Karpas-422 (cell line): ENCODE results near the gene TMEM138. TPM values are rescaled to one million over a fixed set of nuclear protein-coding genes. Genes with fewer than 3 reads are reported as not detected.

Source experiments
- DNase-seq: peaks from one replicate; pipeline ENCODE4 v3.0.0-alpha.2; 2015
- H2AFZ ChIP-seq: fragments of 200-600 bp; sonication (generic); 2 replicates; pipeline ENCODE4 v1.6.1; 2014; ENCODE audit warnings: antibody characterized with exemption, low read length, mixed read lengths
- H3K27ac ChIP-seq: fragments of 200-600 bp; sonication (generic); 2 replicates; pipeline ENCODE4 v1.5.1; 2014; ENCODE audit warnings: mild to moderate bottlenecking, low read length, moderate library complexity
- H3K27me3 ChIP-seq: fragments of 200-600 bp; sonication (generic); 2 replicates; pipeline ENCODE4 v1.6.1; 2014; ENCODE audit warnings: low read length, mixed read lengths
- H3K36me3 ChIP-seq: fragments of 200-600 bp; sonication (generic); 2 replicates; pipeline ENCODE4 v1.6.1; 2014; ENCODE audit warnings: low read length, mixed read lengths; ENCODE audit not compliant: insufficient read depth
- H3K4me1 ChIP-seq: fragments of 200-600 bp; sonication (generic); 2 replicates; pipeline ENCODE4 v1.6.1; 2014; ENCODE audit warnings: mild to moderate bottlenecking, low read length, mixed read lengths
- H3K4me2 ChIP-seq: fragments of 200-600 bp; sonication (generic); 2 replicates; pipeline ENCODE4 v1.6.1; 2014; ENCODE audit warnings: low read length, low read depth, mild to moderate bottlenecking; ENCODE audit not compliant: poor library complexity, severe bottlenecking
- H3K4me3 ChIP-seq: fragments of 200-600 bp; sonication (generic); 2 replicates; pipeline ENCODE4 v1.5.1; 2014; ENCODE audit warnings: mild to moderate bottlenecking, antibody characterized with exemption, low read length, mixed read lengths
- H3K79me2 ChIP-seq: fragments of 200-600 bp; sonication (generic); 2 replicates; pipeline ENCODE4 v1.6.1; 2014; ENCODE audit warnings: mild to moderate bottlenecking, low read length, mixed read lengths
- H3K9ac ChIP-seq: fragments of 200-600 bp; sonication (generic); 2 replicates; pipeline ENCODE4 v1.6.0; 2014; ENCODE audit warnings: low read length
- H3K9me2 ChIP-seq: fragments of 200-600 bp; sonication (generic), shearing (Covaris generic); replicated peaks from 2 replicates; pipeline ENCODE4 v1.6.0; 2014; ENCODE audit warnings: mild to moderate bottlenecking, low read length, moderate library complexity; ENCODE audit not compliant: insufficient read depth
- H3K9me3 ChIP-seq: fragments of 300-700, 200-600 bp; sonication (generic); 2 replicates; pipeline ENCODE4 v1.6.1; 2014; ENCODE audit warnings: low read length, mixed read lengths
- H4K20me1 ChIP-seq: fragments of 200-600 bp; sonication (generic); 2 replicates; pipeline ENCODE4 v1.6.1; 2014; ENCODE audit warnings: mild to moderate bottlenecking, antibody characterized with exemption, low read length, low read depth; ENCODE audit not compliant: insufficient read depth
- total RNA-seq: library from RNA; depleted of rRNA; stranded (reverse); fragments of >200 nt; shearing (Covaris generic); gene quantifications from 2 replicates; pipeline ENCODE4 v1.2.3, GENCODE V29; 2014; ENCODE audit warnings: low replicate concordance

The TMEM138 gene
- total RNA-seq, 1 experiment from 2014 or later = 70.3 TPM

GRCh38 chr11:61411589-61411988, 49.4 kb downstream of the TMEM138 start:
- Histone ChIP-seq H3K9me2 (no peaks in the 10 kb centered on the region), H3K4me3 (no peak overlapping the region), H3K27me3 (no peaks in the 10 kb centered on the region), H3K9ac (no peak overlapping the region), H3K4me2 (no peak overlapping the region), H3K4me1 (no peaks in the 10 kb centered on the region), H3K27ac (no peak overlapping the region), H3K9me3 (no peaks in the 10 kb centered on the region), H4K20me1 (peaks cover 10% of the 10 kb centered on the region; the same call in 1 of the 2 replicates), H2AFZ (no peak overlapping the region), H3K79me2 (peaks cover 14% of the 10 kb centered on the region), H3K36me3 (peaks cover 78% of the 10 kb centered on the region)
- no peak for DNase-seq

GRCh38 chr11:61413496-61413895, 51.3 kb downstream of the TMEM138 start:
- Histone ChIP-seq H2AFZ (no peak overlapping the region), H3K9me2 (no peaks in the 10 kb centered on the region), H3K4me3 (no peak overlapping the region), H3K9me3 (no peaks in the 10 kb centered on the region), H3K4me1 (no peaks in the 10 kb centered on the region), H3K79me2 (peaks cover 29% of the 10 kb centered on the region), H3K9ac (no peak overlapping the region), H3K4me2 (no peak overlapping the region), H3K27ac (no peak overlapping the region), H3K36me3 (peaks cover 84% of the 10 kb centered on the region), H4K20me1 (peaks cover 22% of the 10 kb centered on the region), H3K27me3 (no peaks in the 10 kb centered on the region)
- no peak for DNase-seq

GRCh38 chr11:61414547-61414946, 52.4 kb downstream of the TMEM138 start:
- H3K27ac ChIP-seq = no peak overlapping the region
- no peaks in the 10 kb centered on the region for H3K9me2 ChIP-seq
- no peaks in the 10 kb centered on the region for H3K9me3 ChIP-seq
- H3K27me3 ChIP-seq = no peaks in the 10 kb centered on the region
- H3K36me3 ChIP-seq = peaks cover 81% of the 10 kb centered on the region
- H3K79me2 ChIP-seq = peaks cover 35% of the 10 kb centered on the region
- H3K4me1 ChIP-seq = no peaks in the 10 kb centered on the region
- H3K9ac ChIP-seq = no peak overlapping the region
- DNase-seq = no peak
- no peak overlapping the region for H3K4me2 ChIP-seq
- H4K20me1 ChIP-seq = peaks cover 25% of the 10 kb centered on the region
- no peak overlapping the region for H3K4me3 ChIP-seq
- no peak overlapping the region for H2AFZ ChIP-seq

- Histone ChIP-seq H3K9me2 (no peaks in the 10 kb centered on the region), H3K9ac (no peak overlapping the region), H2AFZ (no peak overlapping the region), H3K79me2 (peaks cover 44% of the 10 kb centered on the region), H3K4me2 (no peak overlapping the region), H3K36me3 (peaks cover 86% of the 10 kb centered on the region), H3K4me3 (no peak overlapping the region), H3K27me3 (no peaks in the 10 kb centered on the region), H3K9me3 (no peaks in the 10 kb centered on the region), H3K4me1 (no peaks in the 10 kb centered on the region), H4K20me1 (peaks cover 25% of the 10 kb centered on the region), H3K27ac (no peak overlapping the region)
- DNase-seq = no peak
Measured at GRCh38 chr11:61415381-61415780, 53.2 kb downstream of the TMEM138 start.

GRCh38 chr11:61416941-61417340, 54.8 kb downstream of the TMEM138 start:
- H3K9ac ChIP-seq = no peak overlapping the region
- no peaks in the 10 kb centered on the region for H3K9me3 ChIP-seq
- H3K79me2 ChIP-seq = peaks cover 59% of the 10 kb centered on the region
- no peak overlapping the region for H3K27ac ChIP-seq
- H2AFZ ChIP-seq = no peak overlapping the region
- H3K4me3 ChIP-seq = no peak overlapping the region
- peaks cover 25% of the 10 kb centered on the region for H4K20me1 ChIP-seq
- no peak overlapping the region for H3K4me2 ChIP-seq
- H3K4me1 ChIP-seq = no peaks in the 10 kb centered on the region
- no peaks in the 10 kb centered on the region for H3K27me3 ChIP-seq
- H3K9me2 ChIP-seq = no peaks in the 10 kb centered on the region
- peaks cover 82% of the 10 kb centered on the region for H3K36me3 ChIP-seq
- no peak for DNase-seq

- peaks cover 25% of the 10 kb centered on the region for H4K20me1 ChIP-seq
- H3K36me3 ChIP-seq = peaks cover 76% of the 10 kb centered on the region
- no peaks in the 10 kb centered on the region for H3K27me3 ChIP-seq
- no peaks in the 10 kb centered on the region for H3K9me3 ChIP-seq
- no peak overlapping the region for H2AFZ ChIP-seq
- peaks cover 66% of the 10 kb centered on the region for H3K79me2 ChIP-seq
- no peak for DNase-seq
- H3K9me2 ChIP-seq = no peaks in the 10 kb centered on the region
- H3K4me1 ChIP-seq = no peaks in the 10 kb centered on the region
- no peak overlapping the region for H3K4me3 ChIP-seq
- H3K9ac ChIP-seq = no peak overlapping the region
- H3K27ac ChIP-seq = no peak overlapping the region
- H3K4me2 ChIP-seq = no peak overlapping the region
Measured at GRCh38 chr11:61417670-61418069, 55.5 kb downstream of the TMEM138 start.

GRCh38 chr11:61418136-61418535, 56.0 kb downstream of the TMEM138 start:
- Histone ChIP-seq H3K27ac (no peak overlapping the region), H3K4me2 (no peak overlapping the region), H2AFZ (no peak overlapping the region), H3K27me3 (no peaks in the 10 kb centered on the region), H3K4me3 (no peak overlapping the region), H3K9me2 (no peaks in the 10 kb centered on the region), H3K4me1 (no peaks in the 10 kb centered on the region), H3K9me3 (no peaks in the 10 kb centered on the region), H3K36me3 (peaks cover 72% of the 10 kb centered on the region), H4K20me1 (peaks cover 25% of the 10 kb centered on the region), H3K79me2 (peaks cover 68% of the 10 kb centered on the region), H3K9ac (no peak overlapping the region)
- no peak for DNase-seq
